Esophagus muscularis mucosa (tissue), 3 donors: ENCODE results near the gene LRRTM4.

ENCODE experiments used
- CTCF ChIP-seq, 3 experiments: fragments of 200-600 bp in 2 of 3; fragments of 450-650 bp in 1 of 3; sonication (generic) in 2 of 3; IDR thresholded peaks; one replicate each; pipeline ENCODE4 v1.5.1; 2017 to 2019; ENCODE audit warnings: antibody characterized with exemption in 3 of 3, mild to moderate bottlenecking in 2 of 3, moderate library complexity in 1 of 3
- POLR2A ChIP-seq: fragments of 450-650 bp; IDR thresholded peaks from one replicate; pipeline ENCODE4 v1.6.1; 2017; ENCODE audit warnings: antibody characterized with exemption, moderate library complexity, mild to moderate bottlenecking, low read depth

DNA sequence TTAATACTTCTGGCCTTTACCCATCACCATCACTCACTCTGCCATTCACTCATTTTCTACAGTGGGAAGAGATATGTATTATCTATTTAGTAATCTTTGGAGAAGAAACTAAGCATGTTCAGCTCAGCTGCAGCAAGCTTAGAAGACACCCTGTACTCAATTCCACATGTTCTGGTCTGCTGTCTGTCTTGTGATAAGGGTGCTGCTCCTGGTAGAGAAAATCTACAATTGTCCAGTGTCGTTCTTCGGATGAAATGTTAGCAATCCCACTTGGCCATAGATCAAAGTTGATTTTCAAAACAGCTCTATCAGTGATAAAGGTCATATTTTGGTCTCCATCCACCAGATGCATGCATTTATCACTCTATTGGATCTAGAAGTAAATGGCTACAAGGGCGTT is 337.1 kb downstream of the LRRTM4 start:
- TF ChIP-seq CTCF (IDR thresholded peaks at IDR 0.05): no peak
- no peak for TF ChIP-seq POLR2A
